ENCODE measurements around the gene FAM161A. TPM values are rescaled to one million over a fixed set of nuclear protein-coding genes. Genes with fewer than 3 reads are reported as not detected.

The FAM161A gene
- total and polyA plus RNA-seq, 2 experiments from 2014 or later, result 16.2 to 27.4 TPM

- Mint-ChIP-seq H3K36me3 (ENCODE audit: low read depth) (no peaks in the 10 kb centered on the region), H3K9me3 (no peaks in the 10 kb centered on the region), H3K27ac (no peak overlapping the region), H3K27me3 (ENCODE audit: insufficient read depth, low read depth, poor library complexity) (no peaks in the 10 kb centered on the region), H3K4me1 (no peaks in the 10 kb centered on the region), H3K4me3 (no peak overlapping the region)
- Histone ChIP-seq H3F3A (replicated peaks; ENCODE audit: low read depth) (no peaks in the 10 kb centered on the region), H3K27me3 (ENCODE audit: insufficient read depth) (no peaks in the 10 kb centered on the region), H3K36me3 (ENCODE audit: insufficient read depth) (no peaks in the 10 kb centered on the region), H3K4me1 (ENCODE audit: insufficient read depth) (no peaks in the 10 kb centered on the region), H3K79me2 (replicated peaks; ENCODE audit: insufficient read depth) (no peaks in the 10 kb centered on the region), H3K9me2 (ENCODE audit: insufficient read depth) (peaks cover 4% of the 10 kb centered on the region; the same call in 1 of the 2 replicates), H2AFZ (no peak overlapping the region), H3K4me2 (no peak overlapping the region), H3K4me3 (no peak overlapping the region), H4K20me1 (replicated peaks; ENCODE audit: insufficient read depth) (no peaks in the 10 kb centered on the region), H3K27ac (ENCODE audit: low read depth) (no peak overlapping the region)
- no peak for TF ChIP-seq ZNF331 (CRISPR knock-in tag; IDR thresholded peaks at IDR 0.05; ENCODE audit: low read depth)
- TF ChIP-seq ZNF462 (CRISPR knock-in tag; IDR thresholded peaks at IDR 0.05), result no peak
- TF ChIP-seq NANOG (IDR thresholded peaks at IDR 0.05; ENCODE audit: borderline replicate concordance), result no peak
- no peak for TF ChIP-seq JUNB (IDR thresholded peaks at IDR 0.05; ENCODE audit: unreplicated experiment)
- no peak for TF ChIP-seq STAT1 (IDR thresholded peaks at IDR 0.05; ENCODE audit: unreplicated experiment)
- TF ChIP-seq ZNF114 (CRISPR knock-in tag; IDR thresholded peaks at IDR 0.05), result no peak
- no peak for TF ChIP-seq ETS1 (IDR thresholded peaks at IDR 0.05)
- no peak for TF ChIP-seq REST (IDR thresholded peaks at IDR 0.05; ENCODE audit: unreplicated experiment)
- no peak for TF ChIP-seq EZH2phosphoT487 (IDR thresholded peaks at IDR 0.05; ENCODE audit: unreplicated experiment)
- no peak for TF ChIP-seq POLR2AphosphoS5 (IDR thresholded peaks at IDR 0.05; ENCODE audit: low read depth)
- no peak for TF ChIP-seq CREB1 (CRISPR knock-in tag; IDR thresholded peaks at IDR 0.05; ENCODE audit: low read depth)
- no peak for TF ChIP-seq CTCF (conservative IDR thresholded peaks at IDR 0.05; ENCODE audit: low read depth in 2 of 2)
- no peak for TF ChIP-seq EZH2 (IDR thresholded peaks at IDR 0.05; ENCODE audit: low read depth, unreplicated experiment)
- no peak for DNase-seq (ENCODE audit: low spot score)
- no peak for ATAC-seq
Observed at GRCh38 chr2:61784643-61785042, 69.2 kb downstream of the FAM161A start.
